Transverse colon (tissue), 4 donors: ENCODE measurements around the gene DAAM1. TPM values are rescaled to one million over a fixed set of nuclear protein-coding genes. Genes with fewer than 3 reads are reported as not detected.
A peak's percentile ranks its signal among the peaks of the same experiment; 100 is the strongest.

Experiments
- DNase-seq: peaks from one replicate; pipeline ENCODE4 v3.0.0-alpha.2; 2019
- H3K27ac ChIP-seq, 4 donors: fragments of 200-600 bp; sonication (generic); 2 replicates each; pipeline ENCODE4 v1.5.1; 2016 to 2018; ENCODE audit warnings: inconsistent platforms in 4 of 4
- H3K27me3 ChIP-seq: fragments of 200-600 bp; sonication (generic); 2 replicates; pipeline ENCODE4 v1.5.1; 2017; ENCODE audit warnings: inconsistent platforms
- H3K36me3 ChIP-seq, 4 donors: fragments of 200-600 bp; sonication (generic); 2 replicates each; pipeline ENCODE4 v1.5.1; 2017 to 2019; ENCODE audit warnings: inconsistent platforms in 4 of 4
- H3K4me1 ChIP-seq, 4 donors: fragments of 200-600 bp; sonication (generic); 2 replicates each; pipeline ENCODE4 v1.5.1; 2017 to 2020; ENCODE audit warnings: inconsistent platforms in 4 of 4
- H3K4me3 ChIP-seq, 4 donors: fragments of 200-600 bp; sonication (generic); 1 replicate in 1 of 4; 2 replicates in 3 of 4; pipeline versions ENCODE4 v1.5.1 to v1.6.1; 2017 to 2019; ENCODE audit warnings: inconsistent platforms in 4 of 4
- H3K9me3 ChIP-seq, 2 donors: fragments of 200-600 bp; sonication (generic); 2 replicates each; pipeline ENCODE4 v1.5.1; 2017 to 2019; ENCODE audit warnings: inconsistent platforms in 2 of 2
- CTCF ChIP-seq, 5 experiments: fragments of 200-600 bp in 3 of 5; fragments of 450-650 bp in 2 of 5; sonication (generic) in 3 of 5; IDR thresholded peaks; 1 replicate in 2 of 5; 2 replicates in 3 of 5; pipeline ENCODE4 v1.5.1; 2016 to 2017; ENCODE audit warnings: antibody characterized with exemption in 5 of 5, inconsistent platforms in 3 of 5, mild to moderate bottlenecking in 2 of 5, moderate library complexity in 1 of 5
- EP300 ChIP-seq: sonication (generic); formaldehyde crosslinking; IDR thresholded peaks from one replicate; pipeline ENCODE4 v1.6.1; 2017; ENCODE audit warnings: antibody characterized with exemption, low read depth
- POLR2A ChIP-seq: fragments of 450-650 bp; IDR thresholded peaks from one replicate; pipeline ENCODE4 v1.6.1; 2016; ENCODE audit warnings: antibody characterized with exemption, mild to moderate bottlenecking, moderate library complexity
- POLR2AphosphoS5 ChIP-seq, 3 donors: sonication (generic); formaldehyde crosslinking; IDR thresholded peaks; one replicate each; pipeline ENCODE4 v1.6.1; 2016; ENCODE audit warnings: antibody characterized with exemption in 3 of 3
- WGBS, 2 donors: methylation state at CpG; one replicate each; pipeline ENCODE4 v1.1.5; 2018; ENCODE audit warnings: low coverage in 1 of 2; 5-methylcytosine and 5-hydroxymethylcytosine counted together
- in situ Hi-C, 4 donors: fragments of 200-750 bp; cut with MboI; loops; one replicate each; pipeline versions ENCODE4 v1.15.0 to v1.15.1; 2017; ENCODE audit warnings: low sequenced_read_pairs in 3 of 4, low pct_ligation_motif_present in 1 of 4, low pct_unique_long_range_greater_than_20kb in 1 of 4
- intact Hi-C: fragments of 100-400 bp; cut with DNase I; formaldehyde crosslinking; loops from one replicate; pipeline ENCODE4 v1.15.1; 2023; ENCODE audit warnings: low total_unique reads
- total RNA-seq, 4 donors: library from RNA; depleted of rRNA; stranded (reverse); fragments of >200 nt; gene quantifications; one replicate each; pipeline ENCODE4 v1.1.0, GENCODE V29; 2016

The DAAM1 gene
- total RNA-seq, 4 donors from 2014 or later = 23.9 to 44.5 (median 42.8) TPM

DNA sequence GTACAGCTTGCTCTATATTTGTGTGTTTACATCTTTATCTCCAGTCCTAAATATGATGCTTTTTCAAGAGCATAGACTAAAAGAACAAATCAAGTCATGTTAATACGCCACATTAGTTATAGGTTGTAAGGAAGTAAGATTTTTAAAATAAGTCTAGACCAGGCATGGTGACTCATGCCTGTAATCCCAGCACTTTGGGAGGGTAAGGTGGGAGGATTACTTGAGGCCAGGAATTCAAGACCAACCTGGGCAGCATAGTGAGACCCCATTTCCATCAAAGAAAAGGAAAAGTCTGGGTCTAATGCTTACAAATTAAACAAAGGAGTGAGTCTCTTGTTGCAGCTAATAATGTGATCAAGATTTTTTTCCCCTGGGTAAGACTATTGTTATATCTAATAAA lies 157.9 kb downstream of the DAAM1 start:
- TF ChIP-seq POLR2A (no peak), CTCF (IDR thresholded peaks at IDR 0.05) (no peak), EP300 (no peak), POLR2AphosphoS5 (IDR thresholded peaks at IDR 0.05) (no peak)
- Histone ChIP-seq H3K27me3 (no peaks in the 10 kb centered on the region), H3K9me3 (no peaks in the 10 kb centered on the region), H3K36me3 (peaks cover 0 to 8% (median 2%) of the 10 kb centered on the region in 4 donors), H3K4me1 (peaks cover 0 to 9% (median 3%) of the 10 kb centered on the region in 4 donors), H3K27ac (peak overlapping the region; percentile 59 to 75 (median 70)), H3K4me3 (no peak overlapping the region)
- in situ Hi-C loops = no loop called here
- DNase-seq = no peak
- intact Hi-C loops = no loop called here
- 96 to 100% methylated on average over 1 of the region's 1 CpG for WGBS, 2 donors

- in situ Hi-C loops (no loop called here), intact Hi-C loops (no loop called here)
- WGBS, 2 donors = 49% methylated on average over 5 of the region's 5 CpGs
- peak overlapping the region; percentile 59 to 75 (median 70) for H3K27ac ChIP-seq
- peaks cover 0 to 9% (median 3%) of the 10 kb centered on the region in 4 donors for H3K4me1 ChIP-seq
- no peak overlapping the region for H3K4me3 ChIP-seq
- no peak for DNase-seq
- H3K27me3 ChIP-seq = no peaks in the 10 kb centered on the region
- H3K36me3 ChIP-seq = peaks cover 0 to 14% (median 0%) of the 10 kb centered on the region in 4 donors
- TF ChIP-seq EP300 = no peak
- no peak for TF ChIP-seq CTCF (IDR thresholded peaks at IDR 0.05)
- TF ChIP-seq POLR2A = no peak
- TF ChIP-seq POLR2AphosphoS5 (IDR thresholded peaks at IDR 0.05) = no peak
- no peaks in the 10 kb centered on the region for H3K9me3 ChIP-seq
These were observed 158.5 kb downstream of the DAAM1 start for GRCh38 chr14:59346796-59347510.

DNA sequence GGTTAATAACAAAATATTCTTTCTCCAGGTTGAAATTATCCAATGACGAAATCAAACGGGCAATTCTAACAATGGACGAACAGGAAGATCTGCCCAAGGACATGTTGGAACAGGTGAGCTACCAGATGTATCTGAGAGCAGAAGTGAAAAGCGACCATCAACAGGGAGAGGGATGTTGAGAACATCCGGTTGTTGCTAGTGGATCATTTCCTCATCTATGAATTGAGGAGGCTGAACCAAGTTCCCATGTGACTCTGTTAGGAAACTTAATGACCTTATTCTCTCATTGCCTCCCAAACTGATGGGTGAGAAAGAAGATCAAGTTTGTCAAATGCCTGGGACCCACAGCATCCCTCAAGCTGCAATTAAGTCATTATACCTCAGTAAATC lies 159.0 kb downstream of the DAAM1 start:
- Histone ChIP-seq H3K9me3 (no peaks in the 10 kb centered on the region), H3K36me3 (peaks cover 0 to 18% (median 0%) of the 10 kb centered on the region in 4 donors), H3K4me1 (peaks cover 0 to 9% (median 3%) of the 10 kb centered on the region in 4 donors), H3K27me3 (no peaks in the 10 kb centered on the region), H3K4me3 (no peak overlapping the region), H3K27ac (peak overlapping the region; percentile 59 to 75 (median 70))
- DNase-seq = no peak
- in situ Hi-C loops = no loop called here
- TF ChIP-seq EP300 = no peak
- no peak for TF ChIP-seq POLR2A
- no peak for TF ChIP-seq POLR2AphosphoS5 (IDR thresholded peaks at IDR 0.05)
- TF ChIP-seq CTCF (IDR thresholded peaks at IDR 0.05) = no peak
- 64 to 79% methylated on average over 5 of the region's 5 CpGs for WGBS, 2 donors
- intact Hi-C loops = no loop called here

DNA sequence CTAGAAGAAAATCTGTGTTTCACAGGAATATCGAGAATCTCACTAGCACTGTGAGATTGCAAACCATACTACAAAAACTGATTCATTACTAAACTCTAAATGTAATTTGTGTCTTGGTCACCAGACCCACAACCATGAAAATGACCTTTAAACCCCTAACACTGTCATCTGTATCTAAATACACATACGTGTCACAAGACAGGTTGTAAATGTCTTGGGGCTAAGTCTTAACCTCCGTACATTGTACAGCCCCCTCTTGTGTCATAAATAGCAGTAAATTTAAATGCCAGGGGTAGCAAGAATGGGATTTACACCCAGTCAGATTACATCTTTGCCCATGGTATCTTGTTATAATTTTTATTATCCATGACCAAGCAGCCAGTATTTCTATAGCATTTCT lies 159.4 kb downstream of the DAAM1 start:
- in situ Hi-C loops (no loop called here), intact Hi-C loops (no loop called here)
- no peak overlapping the region for H3K4me3 ChIP-seq
- 59 to 74% methylated on average over 3 of the region's 3 CpGs for WGBS, 2 donors
- H3K4me1 ChIP-seq = peaks cover 0 to 9% (median 3%) of the 10 kb centered on the region in 4 donors
- peak in 2 of 3 donors; percentile 9 to 47 for TF ChIP-seq POLR2AphosphoS5 (IDR thresholded peaks at IDR 0.05)
- no peak for TF ChIP-seq EP300
- H3K27me3 ChIP-seq = no peaks in the 10 kb centered on the region
- peaks cover 0 to 22% (median 0%) of the 10 kb centered on the region in 4 donors for H3K36me3 ChIP-seq
- no peaks in the 10 kb centered on the region for H3K9me3 ChIP-seq
- DNase-seq = no peak
- peak overlapping the region; percentile 59 to 75 (median 70) for H3K27ac ChIP-seq
